Heart right ventricle (tissue), 16 donors: ENCODE measurements around the gene USP38. TPM values are rescaled to one million over a fixed set of nuclear protein-coding genes. Genes with fewer than 3 reads are reported as not detected.

ENCODE experiments used
- ATAC-seq, 8 donors: fragments of 200-7000 bp; cut with Tn5 transposase; one replicate each; pipeline ENCODE4 v1.9.1; 2020; ENCODE audit warnings: mild to moderate bottlenecking in 8 of 8, moderate library complexity in 8 of 8, moderate number of reproducible peaks in 1 of 8
- DNase-seq, 2 donors: peaks; one replicate each; pipeline ENCODE4 v3.0.0-alpha.2; 2020
- H3K27ac ChIP-seq, 10 donors: fragments of 200-600 bp; sonication (generic) in 2 of 10; one replicate each; pipeline versions ENCODE4 v1.5.0 to v1.8.0; 2020 to 2022; ENCODE audit warnings: mild to moderate bottlenecking in 3 of 10
- H3K27me3 ChIP-seq, 7 donors: fragments of 200-600 bp; one replicate each; pipeline ENCODE4 v1.8.0; 2021 to 2022; ENCODE audit warnings: mild to moderate bottlenecking in 2 of 7
- H3K36me3 ChIP-seq, 9 donors: fragments of 200-600 bp; sonication (generic) in 1 of 9; one replicate each; pipeline versions ENCODE4 v1.5.0 to v1.8.0; 2020 to 2022; ENCODE audit warnings: mild to moderate bottlenecking in 2 of 9
- H3K4me1 ChIP-seq, 9 donors: fragments of 200-600 bp; sonication (generic) in 1 of 9; one replicate each; pipeline versions ENCODE4 v1.5.0 to v1.8.0; 2020 to 2022; ENCODE audit warnings: mild to moderate bottlenecking in 4 of 9
- H3K4me3 ChIP-seq, 10 donors: fragments of 200-600 bp; sonication (generic) in 2 of 10; one replicate each; pipeline versions ENCODE4 v1.5.0 to v1.8.0; 2020 to 2022; ENCODE audit warnings: mild to moderate bottlenecking in 7 of 10, moderate library complexity in 2 of 10
- H3K9me3 ChIP-seq, 11 donors: fragments of 200-600 bp in 10 of 11; sonication (generic) in 2 of 11; one replicate each; pipeline versions ENCODE4 v1.5.0 to v1.8.0; 2013 to 2022; ENCODE audit warnings: mild to moderate bottlenecking in 2 of 11, control low read depth in 1 of 11, moderate library complexity in 1 of 11
- WGBS, 2 donors: extraction: QIAGEN DNeasy Blood & Tissue Kit; methylation state at CpG; one replicate each; pipeline ENCODE4 v1.1.7; 2013; ENCODE audit warnings: inconsistent platforms in 1 of 2; 5-methylcytosine and 5-hydroxymethylcytosine counted together
- intact Hi-C, 10 donors: fragments of 100-400 bp; cut with DNase I; formaldehyde crosslinking; loops; one replicate each; pipeline versions ENCODE4 v1.11.1 to v1.14.2; 2022
- polyA plus RNA-seq, 2 donors: library from polyadenylated mRNA; stranded (reverse); fragments of 200-250 nt; gene quantifications; one replicate each; pipeline ENCODE4 v1.2.3, GENCODE V29; 2013
- total RNA-seq, 10 donors: library from RNA; stranded (reverse); fragmentation: NEBNext Ultra II Directional in 3 of 10; extraction: Animal tissue kit (Norgen Biotek cat#: 25700) in 3 of 10; gene quantifications; one replicate each; pipeline versions ENCODE4 v1.2.1 to v1.2.4, GENCODE V29; 2021 to 2023
- TF ChIP-seq, protein P1 (sequence below), 9 donors: fragments of 200-600 bp; sonication (generic) in 2 of 9; IDR thresholded peaks; one replicate each; pipeline versions ENCODE4 v1.5.0 to v1.8.0; 2021 to 2022; ENCODE audit warnings: antibody characterized with exemption in 9 of 9, mild to moderate bottlenecking in 5 of 9, moderate library complexity in 1 of 9
- donor health status: Arrhythmogenic right ventricular cardiomyopathy.
- donor health status: ischemic (EF 13 %, LVEDD 7.1; RV severe dilation, severe dysfunction).
- donor health status: healthy with polysubstance abuse.
- donor health status: DM: no; HTN: yes; CAD: no.
- donor health status: DM: no; HTN: no; CAD: no.
- donor health status: ischemic (EF 25% LVEDD 6.9; RV normal size, moderate dysfunction).
- donor health status: ischemic (EF 25% LVEDD 5.7; RV mildly dilated, moderate dysfunction).
- donor health status: healthy.
- donor health status: DM: yes; HTN: yes; CAD: no.
- donor health status: Ischemic cardiomyopathy.
- donor health status: ischemic (EF 35%, LVEDD 5.7; RV mildly dilated, moderate dysfunction).
- donor health status: nonischemic (EF 11% LVEDD 7.7; RV severe dilation, severe dysfunction).
- donor health status: DM: yes; HTN: yes; CAD: no.
- donor health status: PGD.
- donor health status: ischemic (EF 29% LVEDD 5.4; RV normal size, mild dysfunction).
- donor health status: nonischemic (EF 23%, LVEDD 6.1; RV moderate dilation, normal function).

USP38 gene
- total and polyA plus RNA-seq, 12 donors, result 3.1 to 24.2 (median 20.1) TPM

GRCh38 chr4:143207555-143207954 lies 22.8 kb downstream of the USP38 start:
- Histone ChIP-seq H3K9me3 (no peaks in the 10 kb centered on the region), H3K4me3 (no peak overlapping the region), H3K27me3 (no peaks in the 10 kb centered on the region), H3K36me3 (peaks cover 0 to 95% (median 22%) of the 10 kb centered on the region in 9 donors), H3K4me1 (peaks cover 0 to 13% (median 7%) of the 10 kb centered on the region in 9 donors), H3K27ac (no peak overlapping the region)
- peak in 5 of 8 donors; percentile 38 to 63 (median 58) for ATAC-seq
- DNase-seq, result no peak
- 0 to 11% methylated on average over 1 of the region's 1 CpG for WGBS, 2 donors
- TF ChIP-seq, protein P1, sequence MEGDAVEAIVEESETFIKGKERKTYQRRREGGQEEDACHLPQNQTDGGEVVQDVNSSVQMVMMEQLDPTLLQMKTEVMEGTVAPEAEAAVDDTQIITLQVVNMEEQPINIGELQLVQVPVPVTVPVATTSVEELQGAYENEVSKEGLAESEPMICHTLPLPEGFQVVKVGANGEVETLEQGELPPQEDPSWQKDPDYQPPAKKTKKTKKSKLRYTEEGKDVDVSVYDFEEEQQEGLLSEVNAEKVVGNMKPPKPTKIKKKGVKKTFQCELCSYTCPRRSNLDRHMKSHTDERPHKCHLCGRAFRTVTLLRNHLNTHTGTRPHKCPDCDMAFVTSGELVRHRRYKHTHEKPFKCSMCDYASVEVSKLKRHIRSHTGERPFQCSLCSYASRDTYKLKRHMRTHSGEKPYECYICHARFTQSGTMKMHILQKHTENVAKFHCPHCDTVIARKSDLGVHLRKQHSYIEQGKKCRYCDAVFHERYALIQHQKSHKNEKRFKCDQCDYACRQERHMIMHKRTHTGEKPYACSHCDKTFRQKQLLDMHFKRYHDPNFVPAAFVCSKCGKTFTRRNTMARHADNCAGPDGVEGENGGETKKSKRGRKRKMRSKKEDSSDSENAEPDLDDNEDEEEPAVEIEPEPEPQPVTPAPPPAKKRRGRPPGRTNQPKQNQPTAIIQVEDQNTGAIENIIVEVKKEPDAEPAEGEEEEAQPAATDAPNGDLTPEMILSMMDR (IDR thresholded peaks at IDR 0.05), result peak; percentile 9 to 68 (median 53)
- intact Hi-C loops, result loop anchor here in 8 of 10 donors (2.0 to 10.0 kb wide), 6 partner anchors 77 to 277 kb away; partner anchors contain the start of gene GAB1 (in 5 of the 8)

- TF ChIP-seq, protein P1 (IDR thresholded peaks at IDR 0.05), result no peak
- H3K36me3 ChIP-seq, result peaks cover 0 to 89% (median 9%) of the 10 kb centered on the region in 9 donors
- WGBS, 2 donors, result 46 to 72% methylated on average over 2 of the region's 2 CpGs
- H3K4me1 ChIP-seq, result peaks cover 0 to 25% (median 14%) of the 10 kb centered on the region in 9 donors
- no peaks in the 10 kb centered on the region for H3K27me3 ChIP-seq
- H3K4me3 ChIP-seq, result no peak overlapping the region
- ATAC-seq (no peak), DNase-seq (no peak)
- no peak overlapping the region for H3K27ac ChIP-seq
- intact Hi-C loops, result loop anchor here in 2 of 10 donors (5.0 to 10.0 kb wide), 2 partner anchors 122 to 125 kb away; partner anchors contain the start of gene GAB1 (in 2 of the 2)
- no peaks in the 10 kb centered on the region for H3K9me3 ChIP-seq
These were observed 27.8 kb downstream of the USP38 start for GRCh38 chr4:143212566-143212965.

GRCh38 chr4:143215873-143216272 lies 31.2 kb downstream of the USP38 start:
- no peaks in the 10 kb centered on the region for H3K27me3 ChIP-seq
- DNase-seq, result no peak
- ATAC-seq, result peak in 6 of 8 donors; percentile 38 to 62 (median 56)
- TF ChIP-seq, protein P1 (IDR thresholded peaks at IDR 0.05), result no peak
- no peaks in the 10 kb centered on the region for H3K9me3 ChIP-seq
- H3K27ac ChIP-seq, result peak overlapping the region in 4 of 10 donors; percentile 7 to 59 (median 12)
- peaks cover 0 to 69% (median 8%) of the 10 kb centered on the region in 9 donors for H3K36me3 ChIP-seq
- H3K4me1 ChIP-seq, result peaks cover 0 to 27% (median 7%) of the 10 kb centered on the region in 9 donors
- H3K4me3 ChIP-seq, result no peak overlapping the region
- intact Hi-C loops, result loop anchor here in 2 of 10 donors (5.0 to 10.0 kb wide), 2 partner anchors 119 to 121 kb away; partner anchors contain the start of gene GAB1 (in 2 of the 2)
- 43 to 57% methylated on average over 1 of the region's 1 CpG for WGBS, 2 donors

DNA sequence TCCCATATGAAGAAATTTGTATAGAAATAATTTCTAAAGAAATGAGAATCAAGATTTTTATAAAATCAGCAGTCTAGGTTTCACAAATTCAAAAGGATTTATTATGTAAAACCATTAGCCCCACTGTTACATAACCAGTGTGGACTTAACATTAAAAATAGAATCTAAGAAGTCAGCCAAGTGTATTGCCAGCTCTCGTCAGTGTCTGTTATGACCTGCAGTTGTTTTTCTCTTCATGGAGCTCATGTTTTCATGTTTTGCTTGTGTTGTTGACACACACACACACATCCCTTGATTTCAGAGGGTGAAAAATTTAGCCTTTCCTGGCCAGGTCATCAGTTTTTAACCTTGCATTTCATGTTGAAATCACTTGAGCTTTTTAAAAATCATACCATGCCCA lies 39.5 kb downstream of the USP38 start:
- no peaks in the 10 kb centered on the region for H3K9me3 ChIP-seq
- TF ChIP-seq, protein P1 (IDR thresholded peaks at IDR 0.05), result no peak
- H3K27ac ChIP-seq, result peak overlapping the region in 5 of 10 donors; percentile 9 to 49 (median 29)
- DNase-seq, result peak in 1 of 2 donors; percentile 9
- peaks cover 0 to 41% (median 9%) of the 10 kb centered on the region in 9 donors for H3K4me1 ChIP-seq
- intact Hi-C loops, result loop anchor here in 2 of 10 donors (5.0 to 10.0 kb wide), 2 partner anchors 61 to 113 kb away; partner anchors contain the start of gene GAB1 (in 1 of the 2)
- peaks cover 0 to 30% (median 0%) of the 10 kb centered on the region in 9 donors for H3K36me3 ChIP-seq
- H3K27me3 ChIP-seq, result no peaks in the 10 kb centered on the region
- peak in 7 of 8 donors; percentile 48 to 90 (median 82) for ATAC-seq
- WGBS, 2 donors, result 8 to 12% methylated on average over 1 of the region's 1 CpG
- no peak overlapping the region for H3K4me3 ChIP-seq
